Right atrium auricular region (tissue), 2 donors: ENCODE results near the gene RFTN1. TPM values are rescaled to one million over a fixed set of nuclear protein-coding genes. Genes with fewer than 3 reads are reported as not detected.

Experiments
- DNase-seq: peaks from one replicate; pipeline ENCODE4 v3.0.0-alpha.2; 2019; ENCODE audit warnings: low spot score
- H3K27ac ChIP-seq, 2 donors: fragments of 200-600 bp; sonication (generic); 1 replicate in 1 of 2; 2 replicates in 1 of 2; pipeline ENCODE4 v1.5.1; 2016 to 2019
- H3K27me3 ChIP-seq, 2 donors: fragments of 200-600 bp; sonication (generic); one replicate each; pipeline versions ENCODE4 v1.5.1 to v1.6.0; 2017 to 2019
- H3K36me3 ChIP-seq: fragments of 200-600 bp; sonication (generic); one replicate; pipeline ENCODE4 v1.5.1; 2016
- H3K4me1 ChIP-seq, 2 donors: fragments of 200-600 bp; sonication (generic); one replicate each; pipeline versions ENCODE4 v1.5.1 to v1.6.0; 2017 to 2019
- H3K4me3 ChIP-seq, 2 donors: fragments of 200-600 bp; sonication (generic); 1 replicate in 1 of 2; 2 replicates in 1 of 2; pipeline ENCODE4 v1.5.1; 2017 to 2019; ENCODE audit warnings: mild to moderate bottlenecking in 1 of 2, moderate library complexity in 1 of 2
- H3K9me3 ChIP-seq, 2 donors: fragments of 200-600 bp; sonication (generic); one replicate each; pipeline ENCODE4 v1.5.1; 2019
- total RNA-seq, 2 donors: library from RNA; depleted of rRNA; stranded (reverse); fragments of >200 nt; gene quantifications; one replicate each; pipeline ENCODE4 v1.1.0, GENCODE V29; 2016
- TF ChIP-seq, protein P1 (sequence below), 2 donors: fragments of 200-600 bp; sonication (generic); IDR thresholded peaks; one replicate each; pipeline ENCODE4 v1.5.1; 2019; ENCODE audit warnings: antibody characterized with exemption in 2 of 2

Gene RFTN1
- total RNA-seq, 2 donors from 2014 or later, result 15.9 to 33.6 TPM

DNA sequence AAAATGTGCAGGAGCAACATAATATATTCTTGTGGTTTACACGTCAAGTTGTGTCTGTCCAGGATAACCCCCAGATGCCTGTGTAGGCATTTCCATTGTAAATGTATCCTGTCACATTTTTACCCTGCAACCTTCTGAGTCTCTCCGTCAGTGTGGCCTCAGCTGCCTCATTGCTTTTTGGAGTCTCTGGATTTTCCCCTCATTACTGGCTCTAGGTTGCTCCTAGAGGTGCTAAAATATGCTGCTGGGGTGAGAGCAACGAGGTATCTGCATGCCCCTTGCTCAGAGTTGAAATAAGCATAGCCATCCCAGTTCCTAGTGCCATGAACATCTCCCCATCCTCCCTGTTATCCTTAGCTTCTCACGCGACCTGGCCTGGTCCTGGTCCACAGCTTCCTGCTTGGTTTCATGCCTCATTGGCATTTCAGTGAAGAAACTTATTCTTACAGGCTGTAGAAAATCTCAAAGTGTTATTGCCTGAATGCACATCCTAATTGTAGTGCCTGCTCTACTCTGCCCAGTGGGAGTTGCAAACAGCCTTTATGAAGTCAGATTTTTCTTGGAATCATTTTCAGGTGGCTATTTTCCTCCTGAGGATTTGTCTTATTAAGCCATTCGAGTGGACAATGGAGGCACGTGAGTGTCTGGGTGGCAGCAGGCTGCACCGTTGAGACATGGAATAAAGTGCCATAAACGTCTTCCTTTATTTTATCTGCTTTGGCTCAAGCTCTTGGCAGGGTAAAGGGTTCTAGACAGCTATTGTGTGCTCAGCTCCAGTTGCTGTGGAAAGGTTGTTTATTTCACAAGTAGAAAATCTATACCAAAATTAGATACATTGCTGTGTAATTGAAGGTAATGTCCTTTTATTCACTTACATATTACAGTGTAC is 215.3 kb downstream of the RFTN1 start:
- Histone ChIP-seq H3K4me3 (no peak overlapping the region), H3K36me3 (no peaks in the 10 kb centered on the region), H3K9me3 (no peaks in the 10 kb centered on the region), H3K27me3 (no peaks in the 10 kb centered on the region), H3K4me1 (peaks cover 0 to 11% of the 10 kb centered on the region in 2 donors), H3K27ac (no peak overlapping the region)
- no peak for DNase-seq
- TF ChIP-seq, protein P1, sequence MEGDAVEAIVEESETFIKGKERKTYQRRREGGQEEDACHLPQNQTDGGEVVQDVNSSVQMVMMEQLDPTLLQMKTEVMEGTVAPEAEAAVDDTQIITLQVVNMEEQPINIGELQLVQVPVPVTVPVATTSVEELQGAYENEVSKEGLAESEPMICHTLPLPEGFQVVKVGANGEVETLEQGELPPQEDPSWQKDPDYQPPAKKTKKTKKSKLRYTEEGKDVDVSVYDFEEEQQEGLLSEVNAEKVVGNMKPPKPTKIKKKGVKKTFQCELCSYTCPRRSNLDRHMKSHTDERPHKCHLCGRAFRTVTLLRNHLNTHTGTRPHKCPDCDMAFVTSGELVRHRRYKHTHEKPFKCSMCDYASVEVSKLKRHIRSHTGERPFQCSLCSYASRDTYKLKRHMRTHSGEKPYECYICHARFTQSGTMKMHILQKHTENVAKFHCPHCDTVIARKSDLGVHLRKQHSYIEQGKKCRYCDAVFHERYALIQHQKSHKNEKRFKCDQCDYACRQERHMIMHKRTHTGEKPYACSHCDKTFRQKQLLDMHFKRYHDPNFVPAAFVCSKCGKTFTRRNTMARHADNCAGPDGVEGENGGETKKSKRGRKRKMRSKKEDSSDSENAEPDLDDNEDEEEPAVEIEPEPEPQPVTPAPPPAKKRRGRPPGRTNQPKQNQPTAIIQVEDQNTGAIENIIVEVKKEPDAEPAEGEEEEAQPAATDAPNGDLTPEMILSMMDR (IDR thresholded peaks at IDR 0.05), result no peak

DNA sequence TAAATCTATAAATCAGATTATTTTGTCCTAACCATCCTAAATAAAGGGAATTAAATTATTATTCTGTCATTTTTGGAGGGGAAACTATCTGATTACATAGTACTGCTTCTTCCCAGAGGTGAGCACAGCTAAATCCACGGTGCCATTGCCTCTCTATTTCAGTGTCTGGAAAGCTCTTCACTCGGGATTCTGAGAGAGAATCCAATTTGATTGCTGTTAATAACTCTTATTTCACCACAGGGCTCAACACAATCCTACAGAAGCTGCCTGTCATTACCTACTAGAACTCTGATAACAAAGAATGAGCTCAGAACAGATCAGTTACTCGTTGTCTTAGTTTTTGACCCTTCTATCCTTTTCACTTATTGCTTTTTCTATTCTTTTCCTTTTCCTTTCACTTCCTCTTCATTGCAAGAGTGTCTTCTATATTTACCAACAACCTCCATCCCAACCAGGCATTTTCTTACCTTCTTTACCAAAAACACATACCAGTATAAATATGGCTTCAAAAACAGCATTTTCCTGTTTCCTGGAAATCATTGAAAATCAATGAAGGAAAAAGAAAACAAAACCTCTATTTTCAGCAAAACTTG is 218.1 kb downstream of the RFTN1 start:
- H3K27me3 ChIP-seq, result no peaks in the 10 kb centered on the region
- TF ChIP-seq, protein P1 (IDR thresholded peaks at IDR 0.05), result no peak
- DNase-seq, result no peak
- H3K36me3 ChIP-seq, result no peaks in the 10 kb centered on the region
- peaks cover 0 to 16% of the 10 kb centered on the region in 2 donors for H3K4me1 ChIP-seq
- H3K27ac ChIP-seq, result no peak overlapping the region
- H3K9me3 ChIP-seq, result no peaks in the 10 kb centered on the region
- no peak overlapping the region for H3K4me3 ChIP-seq

DNA sequence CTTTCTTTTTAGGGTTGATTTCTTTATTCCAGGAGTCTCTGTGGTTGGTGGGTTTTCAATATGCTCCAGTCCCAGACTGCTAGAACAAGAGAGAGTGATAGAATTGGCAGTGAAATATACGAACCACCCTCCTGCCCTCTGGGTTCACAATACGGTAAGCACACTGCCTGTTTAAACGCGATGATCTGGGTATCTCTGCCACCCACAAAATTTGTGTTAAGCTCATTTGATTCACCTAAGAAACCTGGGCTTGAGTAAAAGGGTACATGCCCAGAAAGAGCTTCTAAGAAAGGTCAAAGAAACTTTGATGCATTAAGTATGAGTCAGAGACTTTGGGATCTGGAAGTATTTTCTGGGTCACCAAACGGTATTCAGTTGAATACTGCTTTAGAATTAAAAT is 218.7 kb downstream of the RFTN1 start:
- Histone ChIP-seq H3K4me3 (no peak overlapping the region), H3K4me1 (peaks cover 0 to 20% of the 10 kb centered on the region in 2 donors), H3K9me3 (no peaks in the 10 kb centered on the region), H3K27me3 (no peaks in the 10 kb centered on the region), H3K36me3 (no peaks in the 10 kb centered on the region), H3K27ac (no peak overlapping the region)
- no peak for DNase-seq
- TF ChIP-seq, protein P1 (IDR thresholded peaks at IDR 0.05), result no peak

DNA sequence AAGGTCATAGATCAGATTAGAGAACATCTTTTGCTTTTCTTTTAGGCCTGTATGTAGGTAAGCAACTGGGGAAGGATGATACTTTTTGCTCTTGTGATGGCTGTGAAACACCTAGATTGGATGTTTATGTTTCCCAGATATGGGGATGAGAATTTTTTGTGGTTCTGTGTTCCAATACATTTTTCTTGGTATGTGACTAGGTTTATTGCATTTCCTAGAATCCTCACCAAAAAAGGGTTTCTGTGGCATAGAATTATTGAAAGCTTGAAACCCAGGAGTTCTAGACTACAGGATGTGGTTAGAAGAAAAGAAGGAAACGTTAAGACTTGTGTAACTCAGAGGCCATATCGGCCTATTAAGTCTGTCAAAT is 222.7 kb downstream of the RFTN1 start:
- TF ChIP-seq, protein P1 (IDR thresholded peaks at IDR 0.05), result no peak
- H3K27ac ChIP-seq, result no peak overlapping the region

DNA sequence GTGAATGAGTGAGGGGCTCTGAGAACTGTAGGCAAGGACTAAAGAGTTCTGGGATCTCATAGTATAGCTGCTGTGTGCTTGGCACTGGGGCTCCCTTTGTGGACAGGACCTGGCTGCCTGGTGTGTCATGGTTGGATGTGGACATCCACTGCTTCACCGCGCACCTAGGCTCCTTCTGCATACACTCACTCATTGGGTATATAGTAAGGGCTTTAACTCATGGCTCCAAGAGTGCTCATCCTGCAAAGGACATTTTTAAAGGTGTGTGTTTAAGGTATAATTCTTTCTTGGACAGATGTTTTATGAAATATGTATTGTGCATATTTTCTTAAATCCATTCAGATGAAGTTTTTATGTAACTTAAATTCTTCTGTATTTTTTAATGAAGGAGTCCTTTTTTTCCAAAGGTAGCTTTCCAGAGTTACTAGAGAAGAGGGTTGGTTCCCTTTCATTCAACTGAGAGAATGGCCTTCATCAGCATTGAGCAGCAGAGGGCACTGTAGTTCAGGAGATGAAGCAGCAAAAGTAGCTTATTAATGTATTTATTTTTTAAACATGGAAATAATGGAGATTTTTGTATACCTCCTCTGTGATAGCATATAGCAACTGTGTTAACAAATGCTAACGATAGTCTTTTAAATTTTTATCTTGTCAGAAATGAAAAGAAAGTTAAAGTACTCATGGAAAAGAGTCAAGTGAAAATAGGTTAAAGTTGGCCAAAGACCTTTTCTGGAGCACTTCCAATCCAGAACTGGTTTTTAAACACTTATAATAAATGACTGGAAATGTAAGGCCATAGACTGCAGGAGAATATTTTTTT is 223.3 kb downstream of the RFTN1 start:
- H3K27me3 ChIP-seq, result no peaks in the 10 kb centered on the region
- TF ChIP-seq, protein P1 (IDR thresholded peaks at IDR 0.05), result peak; percentile 65 to 84
- peaks cover 0 to 49% of the 10 kb centered on the region in 2 donors for H3K4me1 ChIP-seq
- H3K4me3 ChIP-seq, result no peak overlapping the region
- no peak for DNase-seq
- no peak overlapping the region for H3K27ac ChIP-seq
- no peaks in the 10 kb centered on the region for H3K36me3 ChIP-seq
- no peaks in the 10 kb centered on the region for H3K9me3 ChIP-seq

More for the DNA sequence above, 222.7 kb downstream of the RFTN1 start:
- no peak for DNase-seq
- Histone ChIP-seq H3K4me1 (peaks cover 0 to 49% of the 10 kb centered on the region in 2 donors), H3K4me3 (no peak overlapping the region), H3K9me3 (no peaks in the 10 kb centered on the region), H3K36me3 (no peaks in the 10 kb centered on the region), H3K27me3 (no peaks in the 10 kb centered on the region)
